Mesodermal cell (in vitro differentiated cells): ENCODE results near the gene APEX2. TPM values are rescaled to one million over a fixed set of nuclear protein-coding genes. Genes with fewer than 3 reads are reported as not detected.
"Not testable (repeated sequence)": the region's sequence is repeated elsewhere in the genome, so short reads cannot be mapped to it uniquely, and the experiment has no call there.

Source experiments
- H3K27ac ChIP-seq: 2 replicates; pipeline ENCODE4 v1.7.0; 2013; ENCODE audit warnings: mild to moderate bottlenecking, low read depth, low read length, moderate library complexity; ENCODE audit not compliant: severe bottlenecking
- H3K36me3 ChIP-seq: 2 replicates; pipeline ENCODE4 v1.7.1; 2013; ENCODE audit warnings: mild to moderate bottlenecking, low read length, moderate library complexity; ENCODE audit not compliant: control insufficient read depth, insufficient read depth
- H3K4me1 ChIP-seq: one replicate; pipeline ENCODE4 v1.7.1; 2013; ENCODE audit warnings: mild to moderate bottlenecking, low read length; ENCODE audit not compliant: insufficient read depth, control insufficient read depth, poor library complexity, severe bottlenecking
- H3K4me3 ChIP-seq: 2 replicates; pipeline ENCODE4 v1.7.0; 2013; ENCODE audit warnings: low read length, control low read depth, mild to moderate bottlenecking; ENCODE audit not compliant: insufficient read depth, poor library complexity, severe bottlenecking; ENCODE audit errors: extremely low read depth
- H3K9me3 ChIP-seq: 2 replicates; pipeline ENCODE4 v1.7.1; 2013; ENCODE audit warnings: mild to moderate bottlenecking, low read length, moderate library complexity; ENCODE audit not compliant: control insufficient read depth
- WGBS, 2 experiments: methylation state at CpG; one replicate each; pipeline ENCODE4 v1.1.5; 2013; ENCODE audit warnings: missing lambda C conversion rate in 2 of 2; ENCODE audit not compliant: insufficient coverage in 2 of 2; 5-methylcytosine and 5-hydroxymethylcytosine counted together
- polyA plus RNA-seq, 2 experiments: library from polyadenylated mRNA; stranded (reverse); fragments of 50-300 nt; gene quantifications; one replicate each; pipeline ENCODE4 v1.2.3, GENCODE V29; 2013

The APEX2 gene
- 14.3 TPM for polyA plus RNA-seq (2013, experiment 1 of 2)
- polyA plus RNA-seq (2013, experiment 2 of 2) = 11.9 TPM

DNA sequence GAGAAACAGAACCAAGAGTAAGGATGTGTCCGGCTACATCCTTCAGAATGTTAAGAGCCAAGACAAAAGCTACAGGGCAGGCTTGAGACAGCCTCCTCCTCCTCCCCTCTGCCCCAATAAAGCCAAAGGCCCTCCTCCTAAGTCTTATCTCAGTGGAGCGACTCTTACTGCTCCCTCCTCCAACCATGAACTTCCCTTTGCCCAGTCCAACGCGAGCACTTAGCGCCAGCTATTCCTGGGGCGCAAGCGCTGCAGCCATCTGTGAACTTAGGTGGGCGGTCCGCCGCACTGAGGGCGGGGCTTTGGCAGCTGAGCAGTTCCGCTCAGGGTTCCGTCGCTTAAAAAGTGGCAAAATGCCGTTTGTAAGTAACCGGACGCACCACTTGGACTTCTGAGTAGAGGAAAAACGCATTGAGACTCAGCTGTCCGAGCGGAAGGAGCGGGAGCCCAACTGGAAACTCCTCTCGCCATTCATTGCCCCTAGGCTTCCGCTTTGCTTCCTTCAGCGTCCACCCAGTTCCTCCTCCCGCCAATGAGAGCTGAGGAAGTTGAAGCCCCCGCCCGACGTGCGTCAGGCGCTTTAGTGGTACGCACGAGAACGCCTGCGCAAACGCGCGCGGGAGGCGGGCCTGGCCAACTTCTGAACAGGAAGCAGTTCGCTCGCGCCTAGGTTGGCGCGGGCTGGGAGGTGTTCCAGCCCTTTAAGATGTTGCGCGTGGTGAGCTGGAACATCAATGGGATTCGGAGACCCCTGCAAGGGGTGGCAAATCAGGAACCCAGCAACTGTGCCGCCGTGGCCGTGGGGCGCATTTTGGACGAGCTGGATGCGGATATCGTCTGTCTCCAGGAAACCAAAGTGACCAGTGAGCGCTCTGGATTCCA lies at the start of gene APEX2:
APEX2 (plus strand) TSS at position 647 of the 882 bp plus-strand sequence; CDS start at position 707, 60 bp downstream.
- 0% methylated on average over 23 to 31 of the region's 55 CpGs for WGBS, 2 experiments
- H3K27ac ChIP-seq = peak within 1 kb of the TSS; percentile 87

DNA sequence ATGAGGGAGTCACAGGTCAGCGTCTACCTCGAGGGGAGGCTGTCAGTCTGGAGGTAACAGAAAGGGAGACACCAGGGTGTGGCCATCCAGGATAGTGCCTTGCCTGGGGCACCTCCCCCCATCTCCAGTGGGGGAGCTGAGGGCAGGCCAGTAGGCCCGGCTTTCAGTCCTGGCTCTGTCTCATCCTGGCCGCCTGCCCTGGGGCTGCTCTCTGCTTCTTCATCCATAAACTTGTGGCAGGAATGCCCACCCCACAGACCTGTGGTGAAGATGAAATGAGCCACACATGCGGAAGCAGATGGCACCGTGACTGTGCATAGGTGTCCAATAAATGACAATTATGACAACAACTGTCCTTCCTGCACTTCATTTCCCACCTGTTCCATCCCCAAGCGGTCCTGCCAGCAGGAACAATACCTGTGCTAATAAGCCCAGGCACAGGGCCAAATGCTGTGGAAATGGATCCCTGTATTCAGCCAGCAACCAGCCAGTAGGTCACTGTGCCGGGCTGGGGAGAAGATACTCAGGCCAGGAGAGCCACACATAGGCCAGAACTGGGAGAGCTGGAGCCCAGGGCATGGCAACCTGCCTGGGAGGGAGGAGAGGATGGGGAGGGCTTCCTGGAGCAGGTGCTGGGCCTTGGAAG lies 49.3 kb upstream of the APEX2 start:
- H3K9me3 ChIP-seq = no peaks in the 10 kb centered on the region
- no peaks in the 10 kb centered on the region for H3K4me1 ChIP-seq
- 100% methylated on average over 1 of the region's 8 CpGs; no CpG with 5 or more reads in 1 of the 2 experiments for WGBS, 2 experiments
- no peak overlapping the region for H3K27ac ChIP-seq
- no peak overlapping the region for H3K4me3 ChIP-seq
- H3K36me3 ChIP-seq = no peaks in the 10 kb centered on the region

More for the DNA sequence above, at the start of gene APEX2:
- H3K4me3 ChIP-seq = peak within 1 kb of the TSS; percentile 55
- peaks cover 21% of the 10 kb centered on the region for H3K36me3 ChIP-seq
- H3K9me3 ChIP-seq = no peaks in the 10 kb centered on the region
- H3K4me1 ChIP-seq = peaks cover 3% of the 10 kb centered on the region

- WGBS, 2 experiments = 100% methylated on average over 1 of the region's 1 CpG; no CpG with 5 or more reads in 1 of the 2 experiments
- Histone ChIP-seq H3K4me1 (no peaks in the 10 kb centered on the region), H3K36me3 (no peaks in the 10 kb centered on the region), H3K4me3 (no peak overlapping the region), H3K9me3 (no peaks in the 10 kb centered on the region), H3K27ac (no peak overlapping the region)
Observed at GRCh38 chrX:54961750-54962149, 38.4 kb upstream of the APEX2 start.

GRCh38 chrX:54964766-54965497 lies 35.2 kb upstream of the APEX2 start:
- Histone ChIP-seq H3K9me3 (no peaks in the 10 kb centered on the region), H3K36me3 (no peaks in the 10 kb centered on the region), H3K4me1 (no peaks in the 10 kb centered on the region), H3K4me3 (no peak overlapping the region), H3K27ac (no peak overlapping the region)
- 57% methylated on average over 1 of the region's 4 CpGs; no CpG with 5 or more reads in 1 of the 2 experiments for WGBS, 2 experiments

GRCh38 chrX:54977387-54977786 lies 22.8 kb upstream of the APEX2 start:
- no CpG with 5 or more reads among the region's 4 CpGs for WGBS, 2 experiments
- Histone ChIP-seq H3K27ac (no peak overlapping the region), H3K9me3 (no peaks in the 10 kb centered on the region), H3K4me1 (no peaks in the 10 kb centered on the region), H3K36me3 (no peaks in the 10 kb centered on the region), H3K4me3 (no peak overlapping the region)

DNA sequence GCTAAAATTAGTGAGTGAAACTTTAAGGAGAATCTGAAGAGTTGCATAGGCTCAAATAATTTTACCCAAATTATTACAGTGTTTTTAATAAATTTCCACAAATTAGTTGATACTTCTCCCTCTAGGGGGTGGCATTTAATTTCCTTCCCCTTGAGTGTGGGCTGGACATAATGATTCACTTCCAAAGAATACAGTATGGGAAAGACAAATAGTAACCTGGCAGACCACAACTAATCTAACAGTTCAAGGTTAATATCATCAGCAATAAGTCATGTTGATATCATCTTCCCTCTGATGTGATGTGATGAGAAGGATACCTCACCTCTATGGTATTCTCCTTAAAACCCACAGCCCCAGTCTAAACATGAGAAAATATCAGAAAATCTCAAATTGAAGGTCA lies 21.7 kb upstream of the APEX2 start:
- no peaks in the 10 kb centered on the region for H3K4me1 ChIP-seq

GRCh38 chrX:54979432-54979831 lies 20.7 kb upstream of the APEX2 start:
- no peak overlapping the region for H3K27ac ChIP-seq
- H3K4me1 ChIP-seq = no peaks in the 10 kb centered on the region
- no peak overlapping the region for H3K4me3 ChIP-seq
- H3K36me3 ChIP-seq = no peaks in the 10 kb centered on the region
- H3K9me3 ChIP-seq = no peaks in the 10 kb centered on the region

More for the DNA sequence above, 21.7 kb upstream of the APEX2 start:
- H3K9me3 ChIP-seq = no peaks in the 10 kb centered on the region
- no peak overlapping the region for H3K27ac ChIP-seq
- no peak overlapping the region for H3K4me3 ChIP-seq
- no peaks in the 10 kb centered on the region for H3K36me3 ChIP-seq

GRCh38 chrX:54980334-54980733 lies 19.8 kb upstream of the APEX2 start:
- no peak overlapping the region for H3K27ac ChIP-seq
- 90% methylated on average over 3 of the region's 6 CpGs; no CpG with 5 or more reads in 1 of the 2 experiments for WGBS, 2 experiments

DNA sequence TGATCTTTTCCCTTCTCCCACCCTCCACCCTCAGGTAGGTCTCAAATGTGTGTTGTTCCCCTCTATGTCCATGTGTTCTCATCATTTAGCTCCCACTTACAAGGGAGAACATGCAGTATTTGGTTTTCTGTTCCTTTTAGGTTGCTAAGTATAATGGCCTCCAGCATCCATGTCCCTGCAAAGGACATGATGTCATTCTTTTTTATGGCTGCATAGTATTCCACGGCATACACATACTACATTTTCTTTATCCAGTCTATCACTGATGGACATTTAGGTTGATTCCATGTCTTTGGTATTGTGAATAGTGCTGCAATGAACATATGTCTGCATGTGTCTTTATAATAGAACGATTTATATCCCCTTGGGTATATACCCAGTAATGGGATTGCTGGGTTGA lies 16.9 kb upstream of the APEX2 start:
- not testable (repeated sequence) for H3K4me3 ChIP-seq, H3K27ac ChIP-seq, H3K4me1 ChIP-seq, H3K9me3 ChIP-seq, H3K36me3 ChIP-seq
- no CpG with 5 or more reads among the region's 2 CpGs for WGBS, 2 experiments

More at GRCh38 chrX:54980334-54980733, 19.8 kb upstream of the APEX2 start:
- no peaks in the 10 kb centered on the region for H3K4me1 ChIP-seq
- no peak overlapping the region for H3K4me3 ChIP-seq
- no peaks in the 10 kb centered on the region for H3K9me3 ChIP-seq
- H3K36me3 ChIP-seq = no peaks in the 10 kb centered on the region

DNA sequence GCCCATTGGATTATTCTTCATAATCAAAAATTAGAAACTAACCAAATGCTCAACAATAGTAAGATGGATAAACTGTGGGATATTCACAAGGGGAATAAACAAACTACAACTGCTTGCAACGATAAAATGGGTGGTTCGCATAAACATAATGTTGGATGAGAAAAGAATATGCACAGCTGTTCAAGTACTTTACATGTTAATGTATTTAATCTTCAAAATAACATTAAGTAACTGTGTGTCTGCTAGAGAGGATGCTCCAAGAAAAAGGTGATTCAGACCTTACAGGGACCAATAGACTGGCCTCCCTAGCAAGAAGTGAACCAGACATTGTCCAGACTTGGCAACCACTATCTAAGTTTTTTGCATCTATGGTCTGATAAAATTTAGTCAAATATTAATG lies 8.5 kb upstream of the APEX2 start:
- Histone ChIP-seq H3K36me3 (no peaks in the 10 kb centered on the region), H3K27ac (no peak overlapping the region), H3K9me3 (no peaks in the 10 kb centered on the region), H3K4me3 (no peak overlapping the region), H3K4me1 (no peaks in the 10 kb centered on the region)
- no CpG with 5 or more reads among the region's 2 CpGs for WGBS, 2 experiments
